CD4-positive, alpha-beta T cell treated with Interleukin-6 for 4 hours (primary cell): ENCODE data around the gene SLC22A25.
"Not testable (repeated sequence)": the region's sequence is repeated elsewhere in the genome, so short reads cannot be mapped to it uniquely, and the experiment has no call there.

Experiments used
- DNase-seq: peaks from one replicate; pipeline ENCODE4 v3.0.0-alpha.2; 2020; ENCODE audit warnings: mixed read lengths

Gene SLC22A25

DNA sequence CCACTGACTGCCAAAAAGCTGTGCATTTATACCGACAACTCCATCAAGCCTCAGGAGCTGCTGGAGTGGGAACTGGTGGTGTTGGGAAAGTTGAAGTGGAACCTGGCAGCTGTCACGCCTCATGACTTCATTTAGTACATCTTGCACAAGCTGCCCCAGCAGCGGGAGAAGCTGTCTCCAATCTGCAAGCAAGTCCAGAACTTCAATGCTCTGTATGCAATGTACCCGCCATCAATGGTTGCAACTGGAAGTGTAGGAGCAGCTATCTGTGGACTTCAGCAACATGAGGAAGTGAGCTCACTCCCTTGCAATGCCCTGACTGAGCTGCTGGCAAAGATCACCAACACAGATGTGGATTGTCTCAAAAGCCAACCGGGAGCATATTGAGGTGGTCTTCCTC is at the start of gene SLC22A25:
Gene SLC22A25 (minus strand): TSS at position 67 of the 400 bp plus-strand sequence. CDS start 13,947 bp downstream, outside the sequence.
- DNase-seq: no peak

DNA sequence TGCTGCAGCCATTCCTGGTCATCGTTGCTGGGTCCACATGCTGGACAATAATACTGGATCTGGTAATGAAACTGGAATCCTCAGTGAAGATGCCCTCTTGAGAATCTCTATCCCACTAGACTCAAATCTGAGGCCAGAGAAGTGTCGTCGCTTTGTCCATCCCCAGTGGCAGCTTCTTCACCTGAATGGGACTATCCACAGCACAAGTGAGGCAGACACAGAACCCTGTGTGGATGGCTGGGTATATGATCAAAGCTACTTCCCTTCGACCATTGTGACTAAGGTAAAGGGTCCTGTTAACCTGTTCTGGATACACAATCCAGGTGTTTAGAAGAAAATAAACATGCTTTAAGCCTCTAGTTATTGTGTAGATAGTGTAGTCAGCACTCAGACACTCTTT is 46.9 kb upstream of the SLC22A25 start:
- DNase-seq: no peak

DNA sequence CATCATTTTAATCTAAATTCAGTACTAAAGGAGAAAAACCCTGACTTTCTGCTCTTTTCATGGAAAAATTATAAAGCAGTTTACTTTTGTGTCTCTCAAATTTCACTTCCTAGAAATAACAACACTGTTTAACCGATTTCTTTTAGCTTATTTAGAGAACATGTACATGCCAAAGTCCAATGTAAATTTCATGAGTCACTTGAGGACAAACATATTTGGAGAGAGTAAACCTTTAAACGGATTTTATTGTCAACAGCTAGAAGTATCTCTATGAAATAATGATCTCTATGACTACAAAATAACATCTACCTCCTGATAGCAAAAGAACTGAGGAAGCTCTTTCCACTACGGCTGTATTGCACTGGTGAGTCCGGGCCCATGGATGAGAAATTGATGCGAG is 46.3 kb upstream of the SLC22A25 start:
- DNase-seq: no peak

DNA sequence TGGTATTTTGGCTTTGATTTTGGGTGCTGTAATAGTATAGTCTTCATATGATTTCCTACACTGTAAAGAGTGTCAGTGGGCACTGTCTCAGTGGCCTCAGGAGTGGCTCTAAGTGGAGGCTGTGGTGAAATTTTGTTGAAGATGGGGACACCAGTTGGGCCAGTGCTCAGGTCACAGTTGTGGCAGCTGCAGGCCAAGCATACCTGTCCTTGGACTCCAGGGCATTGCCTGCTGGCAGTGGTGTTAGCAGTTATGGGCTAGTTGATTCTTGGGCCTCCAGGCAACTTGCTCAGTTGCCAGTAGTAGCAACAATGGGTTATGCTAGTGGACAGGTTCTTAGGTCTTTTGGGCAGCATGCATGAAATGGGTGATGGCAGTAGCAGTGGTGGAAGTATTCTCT is 39.2 kb upstream of the SLC22A25 start:
- no peak for DNase-seq

DNA sequence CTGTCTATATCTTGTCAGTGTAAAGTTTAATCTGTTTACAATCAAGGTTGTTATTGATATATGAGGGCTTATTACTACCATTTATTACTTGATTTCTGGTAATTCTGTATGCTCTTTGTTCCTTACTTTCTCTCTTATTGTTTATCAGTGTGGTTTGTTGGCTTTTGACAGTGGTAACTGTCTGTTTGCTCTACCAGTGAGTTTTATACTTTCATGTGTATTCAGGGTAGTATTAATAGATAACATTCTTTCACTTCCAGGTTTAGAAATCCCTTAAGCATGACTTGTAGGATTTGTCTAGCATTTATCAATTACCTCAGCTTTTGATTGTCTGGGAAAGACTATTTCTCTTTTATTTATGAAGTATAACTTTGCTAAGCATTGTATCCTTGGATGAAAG is 37.5 kb upstream of the SLC22A25 start:
- DNase-seq: no peak

DNA sequence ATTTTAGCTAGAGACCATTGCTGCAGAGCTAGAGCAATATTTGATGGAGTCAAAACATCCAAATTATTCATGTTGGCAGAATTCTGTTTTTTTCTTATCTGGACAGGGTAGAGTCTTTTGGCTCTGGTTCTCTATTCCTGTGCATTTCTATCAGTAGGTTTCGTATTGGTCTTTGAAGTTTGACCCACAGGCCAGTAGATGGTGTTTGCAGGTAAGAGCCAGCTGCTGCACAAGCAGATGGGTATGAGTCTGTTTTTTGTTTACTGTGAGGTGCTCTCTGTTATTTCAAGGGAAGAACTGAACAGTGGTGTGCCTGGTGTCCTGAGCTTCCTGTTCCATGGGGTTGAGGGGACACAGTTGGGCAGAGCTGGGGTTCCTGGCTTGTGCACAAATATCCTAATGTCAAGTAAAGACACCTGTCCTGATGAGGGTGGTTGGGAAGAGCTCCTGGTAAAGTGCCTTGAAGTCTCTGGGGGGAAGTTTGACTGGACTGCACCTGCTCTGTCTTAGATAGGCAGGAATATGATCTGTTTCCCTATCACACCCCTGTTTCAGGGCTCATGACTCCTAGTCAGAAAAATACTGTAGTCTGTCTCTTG is 34.0 kb upstream of the SLC22A25 start:
- no peak for DNase-seq

DNA sequence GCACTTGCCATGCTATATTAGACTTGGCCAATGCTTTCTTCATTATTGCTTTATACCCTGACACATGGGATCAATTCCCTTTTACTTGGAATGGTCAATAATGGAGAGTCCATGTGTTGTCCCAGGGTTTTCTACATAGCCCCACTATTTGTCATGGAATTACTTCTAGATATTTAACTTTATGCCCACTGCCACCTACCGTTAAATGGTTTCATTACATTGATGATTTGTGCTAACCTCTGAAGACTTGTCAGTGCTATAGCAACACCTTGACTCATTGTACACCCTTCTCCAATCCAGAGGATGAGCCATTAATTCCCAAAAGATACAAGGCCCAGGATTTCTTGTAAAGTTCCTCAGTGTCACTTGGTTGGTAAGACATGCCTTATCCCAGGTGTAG is 31.4 kb upstream of the SLC22A25 start:
- DNase-seq: no peak

DNA sequence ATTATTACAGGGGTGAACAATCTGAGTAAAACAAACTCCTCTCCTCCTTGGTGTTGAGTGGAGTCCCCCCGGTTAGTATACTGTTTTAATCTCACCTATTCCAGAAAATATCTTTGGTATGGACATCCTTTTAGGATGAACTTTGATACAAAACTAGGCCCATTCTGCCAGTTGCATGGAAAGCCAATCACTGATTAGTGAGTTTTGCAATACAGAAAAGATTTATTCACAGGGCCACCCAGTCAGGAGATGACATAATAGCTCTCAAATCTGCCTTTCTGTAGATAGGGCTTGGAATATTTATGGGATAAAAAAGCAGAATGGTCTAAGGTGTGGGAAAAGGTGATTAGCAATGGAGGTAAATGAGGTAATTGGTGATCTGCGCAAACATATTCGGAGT is 30.3 kb upstream of the SLC22A25 start:
- no peak for DNase-seq

DNA sequence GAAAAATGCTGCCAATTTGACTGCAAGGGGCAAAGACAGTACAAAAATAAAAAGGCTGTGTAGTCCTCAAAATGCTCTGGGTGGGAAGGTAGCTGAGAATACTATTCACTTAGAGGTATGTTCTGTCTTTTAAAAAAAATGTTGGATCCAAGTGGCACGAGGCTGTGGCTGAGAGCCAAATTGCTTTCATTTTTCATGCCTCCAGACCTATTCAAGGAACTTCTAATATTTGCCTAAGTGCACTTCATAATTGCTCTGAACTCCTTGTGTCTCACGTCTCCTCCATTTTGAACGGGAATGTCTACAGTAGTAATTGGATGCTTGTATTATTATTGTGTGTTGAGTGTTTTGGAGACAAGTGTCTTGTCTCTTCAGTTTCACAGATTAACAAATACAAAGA is 19.1 kb upstream of the SLC22A25 start:
- no peak for DNase-seq

DNA sequence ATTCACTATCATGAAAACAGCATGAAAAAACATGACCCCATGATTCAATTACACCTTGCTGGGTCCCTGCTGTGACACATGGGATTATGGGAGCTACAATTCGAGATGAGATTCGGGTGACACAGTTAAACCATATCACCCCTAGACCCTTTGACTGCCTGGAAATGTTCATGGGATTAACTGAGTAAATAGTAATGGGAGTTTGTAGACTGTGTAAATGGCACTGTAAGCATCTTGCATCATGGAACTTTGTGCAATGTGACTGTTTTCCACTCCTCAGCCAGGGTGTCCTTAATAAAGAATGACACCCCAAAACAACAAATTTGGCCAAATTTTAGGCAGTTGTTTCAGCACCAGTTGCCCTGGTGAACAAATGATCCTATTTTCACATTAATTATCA is 7.9 kb upstream of the SLC22A25 start:
- no peak for DNase-seq

DNA sequence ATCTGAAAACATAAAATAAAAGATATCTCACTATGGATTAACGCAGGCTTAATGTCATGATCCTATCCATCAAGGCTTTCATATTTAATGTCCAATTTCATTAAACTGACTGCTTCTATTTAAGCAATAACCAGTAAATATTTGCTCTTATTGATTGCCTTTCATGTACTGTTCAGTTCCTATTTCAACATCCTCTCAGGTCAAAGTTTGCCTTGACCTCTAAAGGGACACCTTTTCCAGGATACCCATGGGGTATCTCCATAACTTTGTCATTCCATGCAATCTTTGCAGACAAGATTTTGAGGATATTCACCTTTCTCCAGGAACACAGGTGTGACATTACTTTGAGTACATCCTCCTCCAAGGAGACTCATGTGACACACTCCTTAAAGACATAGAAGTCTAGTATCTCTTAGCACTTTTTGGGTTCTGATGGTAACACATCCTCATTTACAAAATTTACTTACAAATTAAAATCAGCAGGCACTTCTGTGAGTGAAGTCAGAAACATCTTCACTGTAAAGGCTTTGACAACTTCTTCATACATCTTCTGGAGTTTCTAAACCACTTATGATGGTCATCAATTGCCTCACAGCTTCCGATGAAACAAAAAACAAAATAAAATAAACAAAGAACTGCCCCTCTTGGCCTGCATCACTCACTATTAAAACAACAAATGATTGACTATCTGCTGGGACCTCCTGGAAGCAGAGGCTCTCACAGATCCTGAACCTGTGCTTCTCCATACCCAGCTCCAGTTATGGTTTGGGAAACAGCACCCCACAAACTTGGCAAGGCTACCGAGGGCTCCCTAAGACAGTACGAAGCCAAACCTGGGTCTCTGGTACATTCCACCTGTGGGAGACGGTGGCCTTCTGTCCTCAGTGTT is 7.0 kb upstream of the SLC22A25 start:
- no peak for DNase-seq

DNA sequence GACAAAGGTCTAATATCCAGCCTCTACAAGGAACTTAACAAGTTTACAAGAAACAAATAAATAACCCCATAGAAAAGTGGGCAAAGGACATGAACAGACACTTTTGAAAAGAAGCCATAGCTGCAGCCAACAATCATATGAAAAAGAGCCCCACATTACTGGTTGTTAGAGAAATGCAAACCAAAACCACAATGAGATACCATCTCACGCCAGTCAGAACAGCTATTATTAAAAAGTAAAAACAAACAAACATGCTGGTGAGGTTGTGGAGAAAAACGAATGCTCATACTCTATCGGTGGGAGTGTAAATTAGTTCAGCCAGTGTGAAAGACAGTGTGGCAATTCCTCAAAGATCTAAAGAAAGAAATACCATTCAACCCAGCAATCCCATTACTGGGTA is 5.6 kb upstream of the SLC22A25 start:
- DNase-seq: no peak

DNA sequence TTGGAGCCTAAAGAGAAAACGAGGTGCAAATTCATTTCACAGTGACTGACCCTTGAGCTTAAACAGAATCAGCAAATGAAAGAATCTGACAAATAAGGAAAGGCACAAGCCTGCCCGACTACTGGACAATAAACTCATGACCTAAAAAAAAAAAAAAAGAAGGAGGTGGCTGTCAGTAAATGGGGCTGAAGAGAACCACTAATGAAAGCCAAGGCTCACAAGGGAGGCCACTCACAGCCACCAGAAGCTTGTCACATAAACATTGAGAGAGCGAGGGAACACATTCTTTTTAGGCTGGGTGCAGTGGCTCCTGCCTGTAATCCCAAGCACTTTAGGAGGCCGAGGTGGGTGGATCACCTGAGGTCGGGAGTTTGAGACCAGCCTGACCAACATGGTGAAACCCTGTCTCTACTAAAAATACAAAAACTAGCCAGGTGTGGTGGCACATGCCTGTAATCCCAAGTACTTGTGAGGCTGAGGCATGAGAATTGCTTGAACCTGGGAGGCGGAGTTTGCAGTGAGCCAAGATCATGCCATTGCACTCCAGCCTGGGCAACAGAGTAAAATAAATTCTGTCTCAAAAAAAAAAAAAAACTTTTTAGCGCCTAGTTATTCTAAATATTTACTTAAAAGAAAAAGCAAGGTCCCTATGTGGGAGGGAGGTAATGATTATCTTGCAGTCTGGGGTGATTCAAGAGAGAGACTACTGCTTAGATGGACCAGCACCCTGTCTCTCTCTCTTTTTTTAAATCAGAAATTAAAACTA is 4.0 kb upstream of the SLC22A25 start:
- DNase-seq: not testable (repeated sequence)

DNA sequence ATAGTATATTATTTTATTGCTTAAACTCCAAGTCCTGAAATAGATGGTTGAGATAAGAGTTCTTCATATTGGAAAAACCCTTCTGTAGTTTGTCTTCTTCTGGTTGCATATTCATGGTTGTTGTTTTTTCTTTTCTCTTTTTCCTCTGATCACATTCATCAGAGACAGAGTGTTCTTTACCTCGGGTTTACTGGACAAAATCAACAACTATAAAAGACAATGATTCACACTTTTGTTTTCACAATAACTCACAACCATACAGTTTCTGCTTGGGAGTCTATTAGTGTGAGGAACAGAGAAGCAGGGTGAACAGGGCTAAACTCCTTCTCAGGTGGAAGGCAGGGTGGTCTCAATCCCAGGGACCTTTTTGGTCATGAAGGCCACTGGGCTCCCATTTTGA is 2.6 kb upstream of the SLC22A25 start:
- DNase-seq: no peak

DNA sequence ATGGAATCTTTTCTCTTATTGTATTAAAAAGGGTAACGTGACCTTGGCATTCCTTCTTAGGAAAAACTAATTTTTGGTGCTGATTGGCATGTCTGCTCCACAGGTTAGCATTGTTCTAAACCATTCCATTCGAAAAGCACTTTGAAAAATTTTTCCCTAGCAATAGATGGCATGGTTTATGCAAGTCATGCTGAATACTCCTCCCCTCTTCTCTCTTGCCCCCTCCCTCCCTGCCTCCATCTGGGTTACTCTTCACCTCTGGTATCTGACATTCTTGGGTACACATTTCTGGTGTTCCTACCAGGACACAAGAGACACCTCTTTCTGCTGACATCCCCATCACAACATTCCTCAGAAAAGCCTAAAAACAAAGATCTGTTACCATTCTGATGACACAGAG is 1.5 kb upstream of the SLC22A25 start:
- no peak for DNase-seq

DNA sequence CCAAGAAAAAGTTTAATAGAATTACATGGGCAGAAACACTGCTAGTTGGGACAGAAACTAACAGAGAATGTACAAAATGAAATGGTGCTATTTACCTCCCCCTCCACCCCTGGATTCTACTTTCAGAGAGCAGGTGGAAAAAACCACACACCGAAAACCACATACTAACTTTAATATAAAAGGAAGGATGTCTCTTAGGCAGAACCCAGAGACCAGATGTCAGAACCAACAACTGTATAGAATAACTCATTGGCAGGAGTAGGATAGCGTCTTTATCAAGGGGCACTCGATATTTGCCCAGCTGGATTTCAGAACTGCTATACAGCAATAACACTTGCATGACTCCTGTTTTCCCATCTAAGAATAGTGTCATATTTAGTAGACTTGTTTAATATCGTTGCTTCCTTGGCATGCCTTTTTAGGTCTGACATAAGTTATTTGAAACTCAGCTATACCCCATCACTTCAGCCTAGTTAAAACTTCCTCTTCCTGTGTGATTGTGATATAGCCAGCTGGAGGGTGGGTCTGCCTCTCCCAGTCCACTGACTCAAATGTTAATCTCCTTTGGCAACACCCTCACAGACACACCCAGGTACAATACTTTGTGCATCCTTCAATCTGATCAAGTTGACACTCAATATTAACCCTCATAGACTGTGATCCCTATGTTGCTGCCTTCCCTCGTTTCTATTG is 1.2 kb downstream of the SLC22A25 start:
- no peak for DNase-seq

DNA sequence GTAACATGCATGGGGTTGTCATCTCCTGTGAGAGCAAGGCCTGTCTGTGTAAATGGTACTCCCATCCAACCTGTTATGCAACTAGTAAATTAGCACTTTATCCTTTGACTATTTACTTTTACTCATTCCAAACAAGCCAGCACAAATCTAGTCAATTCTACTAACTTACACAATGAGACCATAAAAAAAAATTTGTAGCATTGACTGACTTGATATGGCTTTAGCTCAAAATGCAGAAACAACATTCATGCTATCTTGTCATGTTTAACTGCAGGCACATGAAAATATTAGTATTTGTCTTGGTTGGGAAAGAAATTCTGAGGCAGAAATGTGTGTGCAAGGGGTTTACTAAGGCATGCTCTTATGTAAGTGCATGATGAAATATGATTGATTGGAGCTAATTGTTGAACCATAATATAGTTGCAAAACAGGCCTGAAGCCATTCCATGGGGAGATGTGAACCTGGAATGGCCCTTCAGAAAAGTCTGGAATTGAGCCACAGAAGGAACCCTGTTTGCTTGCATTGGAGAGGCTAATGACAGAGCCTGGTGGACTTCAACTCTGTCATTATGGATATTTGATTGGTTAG is 2.5 kb downstream of the SLC22A25 start:
- DNase-seq: no peak

DNA sequence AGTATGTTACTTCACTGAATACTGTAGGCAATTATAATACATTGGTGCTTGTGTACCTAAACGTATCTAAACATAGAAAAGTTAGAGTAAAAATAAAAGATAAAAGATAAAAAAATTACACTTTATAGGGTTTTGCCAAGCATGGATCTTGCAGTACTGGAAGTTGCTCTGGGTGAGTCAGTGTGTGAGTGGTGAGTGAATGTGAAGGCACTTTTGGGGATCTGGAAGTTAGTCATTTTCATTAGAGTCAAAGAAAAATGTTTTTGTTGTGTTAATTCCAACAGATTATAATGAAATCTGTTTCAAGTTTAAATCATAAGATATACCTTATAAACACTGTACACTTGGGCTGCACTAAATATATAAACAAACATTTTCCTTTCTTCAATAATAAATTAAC is 3.3 kb downstream of the SLC22A25 start:
- no peak for DNase-seq

DNA sequence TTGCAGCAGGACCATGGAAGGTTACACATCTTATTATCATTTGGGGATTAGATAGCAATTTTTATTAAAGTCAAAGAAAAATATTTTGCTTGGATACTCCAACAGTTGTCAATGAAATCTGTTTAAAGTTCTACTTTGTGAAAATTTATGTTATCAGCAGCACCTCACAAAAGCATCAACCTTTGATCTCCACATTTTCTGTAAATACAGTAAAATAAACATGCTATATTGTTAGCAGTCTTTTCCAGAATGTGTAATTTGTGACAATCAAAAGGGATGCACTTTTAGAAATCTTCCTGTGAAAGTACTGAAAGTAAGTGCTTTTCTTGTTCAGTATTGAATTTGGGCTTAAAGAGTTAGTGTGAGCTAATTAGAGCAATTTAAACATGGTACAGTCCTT is 4.1 kb downstream of the SLC22A25 start:
- no peak for DNase-seq

DNA sequence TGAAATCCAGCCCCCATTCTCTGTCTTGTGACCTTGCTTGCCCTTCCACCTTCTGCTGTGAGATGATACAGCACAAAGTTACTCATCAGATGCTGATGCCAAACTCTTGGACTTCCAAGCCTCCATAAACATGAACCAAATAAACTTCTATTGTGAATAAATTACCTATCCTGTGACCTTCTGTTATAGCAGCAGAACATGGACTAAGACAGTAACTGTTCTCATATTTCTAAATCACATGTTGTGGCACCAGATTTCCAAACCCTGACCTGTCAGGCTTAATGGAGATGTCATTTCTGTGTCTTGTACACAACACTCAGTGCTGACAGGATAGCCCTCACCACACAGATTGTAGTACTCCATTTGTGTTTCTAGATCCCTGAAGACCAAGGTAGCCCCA is 6.0 kb downstream of the SLC22A25 start:
- DNase-seq: no peak

DNA sequence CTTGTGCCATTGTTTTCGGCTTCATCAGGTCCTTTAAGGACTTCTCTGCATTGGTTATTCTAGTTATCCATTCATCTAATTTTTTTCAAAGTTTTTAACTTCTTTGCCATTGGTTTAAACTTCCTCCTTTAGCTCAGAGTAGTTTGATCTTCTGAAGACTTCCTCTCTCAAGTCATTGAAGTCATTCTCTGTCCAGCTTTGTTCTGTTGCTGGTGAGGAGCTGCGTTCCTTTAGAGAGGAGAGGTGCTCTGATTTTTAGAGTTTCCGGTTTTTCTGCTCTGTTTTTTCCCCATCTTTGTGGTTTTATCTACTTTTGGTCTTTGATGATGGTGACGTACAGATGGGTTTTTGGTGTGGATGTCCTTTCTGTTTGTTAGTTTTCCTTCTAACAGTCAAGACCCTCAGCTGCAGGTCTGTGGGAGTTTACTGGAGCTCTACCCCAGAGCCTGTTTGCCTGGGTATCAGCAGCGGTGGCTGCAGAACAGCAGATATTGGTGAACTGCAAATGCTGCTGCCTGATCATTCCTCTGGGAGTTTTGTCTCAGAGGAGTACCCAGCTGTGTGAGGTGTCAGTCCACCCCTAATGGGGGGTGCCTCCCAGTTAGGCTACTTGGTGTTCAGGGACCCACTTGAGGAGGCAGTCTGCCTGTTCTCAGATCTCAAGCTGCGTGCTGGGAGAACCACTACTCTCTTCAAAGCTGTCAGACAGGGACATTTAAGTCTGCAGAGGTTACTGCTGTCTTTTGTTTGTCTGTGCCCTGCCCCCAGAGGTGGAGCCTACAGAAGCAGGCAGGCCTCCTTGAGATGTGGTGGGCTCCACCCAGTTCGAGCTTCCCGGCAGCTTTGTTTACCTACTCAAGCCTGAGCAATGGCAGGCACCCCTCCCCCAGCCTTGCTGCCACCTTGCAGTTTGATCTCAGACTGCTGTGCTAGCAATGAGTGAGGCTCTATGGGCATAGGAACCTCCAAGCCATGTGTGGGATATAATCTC is 7.6 kb downstream of the SLC22A25 start:
- not testable (repeated sequence) for DNase-seq
